AG10803 (cell line): ENCODE data around the gene FTSJ3.

Source experiments
- DNase-seq: peaks from one replicate; pipeline ENCODE4 v3.0.0; 2010; ENCODE audit warnings: low read depth
- H3K4me3 ChIP-seq: 2 replicates; pipeline ENCODE4 v1.5.1; 2011; ENCODE audit warnings: mild to moderate bottlenecking, low read length, control low read depth
- TF ChIP-seq, protein P1 (sequence below): conservative IDR thresholded peaks from 2 replicates; pipeline ENCODE4 v1.5.1; 2011; ENCODE audit warnings: mild to moderate bottlenecking, low read length, control low read depth, inconsistent platforms

FTSJ3 gene

DNA sequence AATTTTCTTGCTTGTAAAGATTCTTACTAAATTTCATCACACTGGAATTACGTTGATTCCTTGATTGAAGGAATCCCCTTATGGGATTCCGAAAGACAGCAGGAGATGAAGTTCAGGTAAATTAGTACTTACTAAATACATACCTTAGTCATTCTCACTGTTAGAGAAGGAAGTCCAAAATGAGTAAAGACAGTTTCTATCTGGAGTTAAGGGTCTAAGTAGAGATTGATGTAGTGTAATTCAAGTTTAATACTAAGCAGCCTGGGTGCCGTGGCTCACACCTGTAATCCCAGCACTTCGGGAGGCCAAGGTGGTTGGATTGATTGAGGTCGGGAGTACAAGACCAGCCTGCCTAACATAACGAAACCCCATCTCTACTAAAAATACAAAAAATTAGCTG is 43.9 kb downstream of the FTSJ3 start:
- DNase-seq: no peak
- H3K4me3 ChIP-seq: no peak overlapping the region
- TF ChIP-seq, protein P1, sequence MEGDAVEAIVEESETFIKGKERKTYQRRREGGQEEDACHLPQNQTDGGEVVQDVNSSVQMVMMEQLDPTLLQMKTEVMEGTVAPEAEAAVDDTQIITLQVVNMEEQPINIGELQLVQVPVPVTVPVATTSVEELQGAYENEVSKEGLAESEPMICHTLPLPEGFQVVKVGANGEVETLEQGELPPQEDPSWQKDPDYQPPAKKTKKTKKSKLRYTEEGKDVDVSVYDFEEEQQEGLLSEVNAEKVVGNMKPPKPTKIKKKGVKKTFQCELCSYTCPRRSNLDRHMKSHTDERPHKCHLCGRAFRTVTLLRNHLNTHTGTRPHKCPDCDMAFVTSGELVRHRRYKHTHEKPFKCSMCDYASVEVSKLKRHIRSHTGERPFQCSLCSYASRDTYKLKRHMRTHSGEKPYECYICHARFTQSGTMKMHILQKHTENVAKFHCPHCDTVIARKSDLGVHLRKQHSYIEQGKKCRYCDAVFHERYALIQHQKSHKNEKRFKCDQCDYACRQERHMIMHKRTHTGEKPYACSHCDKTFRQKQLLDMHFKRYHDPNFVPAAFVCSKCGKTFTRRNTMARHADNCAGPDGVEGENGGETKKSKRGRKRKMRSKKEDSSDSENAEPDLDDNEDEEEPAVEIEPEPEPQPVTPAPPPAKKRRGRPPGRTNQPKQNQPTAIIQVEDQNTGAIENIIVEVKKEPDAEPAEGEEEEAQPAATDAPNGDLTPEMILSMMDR: no peak

DNA sequence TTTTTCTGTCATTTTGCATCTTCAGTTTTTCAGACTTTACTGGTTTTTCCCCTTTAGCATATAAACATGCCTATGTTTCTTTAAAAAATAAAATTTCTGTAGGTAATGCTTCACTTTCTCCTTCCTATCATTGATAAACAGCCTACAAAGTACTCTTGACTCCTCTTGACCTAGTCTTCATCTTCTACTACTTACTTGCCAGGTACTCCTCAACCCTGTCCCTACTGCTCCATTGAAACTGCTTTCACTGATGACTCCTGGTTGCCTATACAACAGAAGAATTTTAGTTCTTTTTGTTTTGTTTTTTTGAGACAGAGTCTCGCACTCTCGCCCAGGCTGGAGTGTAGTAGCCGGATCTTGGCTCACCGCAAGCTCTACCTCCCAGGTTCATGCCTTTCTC is 46.5 kb downstream of the FTSJ3 start:
- H3K4me3 ChIP-seq: no peak overlapping the region
- DNase-seq: no peak
- TF ChIP-seq, protein P1: no peak

DNA sequence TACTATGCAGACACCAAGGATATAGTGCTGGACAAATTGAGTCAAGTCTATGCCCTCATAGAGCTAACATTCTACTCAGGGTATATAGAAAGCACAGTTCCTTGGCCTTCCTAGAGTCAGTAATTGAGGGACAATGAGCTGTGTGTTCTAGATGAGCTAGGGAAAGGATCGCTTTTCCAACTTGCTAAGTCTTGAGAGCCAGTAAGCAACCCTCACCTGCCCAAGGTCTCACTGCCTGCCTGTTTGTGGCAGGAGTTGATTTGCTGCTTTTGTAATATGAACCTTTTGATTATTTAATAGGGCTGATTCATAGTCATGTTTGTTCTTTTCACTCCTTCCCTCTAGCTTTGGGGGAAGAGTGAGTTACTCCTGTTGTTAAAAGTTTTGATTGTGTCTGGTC is 47.0 kb downstream of the FTSJ3 start:
- TF ChIP-seq, protein P1: no peak
- no peak overlapping the region for H3K4me3 ChIP-seq
- no peak for DNase-seq

DNA sequence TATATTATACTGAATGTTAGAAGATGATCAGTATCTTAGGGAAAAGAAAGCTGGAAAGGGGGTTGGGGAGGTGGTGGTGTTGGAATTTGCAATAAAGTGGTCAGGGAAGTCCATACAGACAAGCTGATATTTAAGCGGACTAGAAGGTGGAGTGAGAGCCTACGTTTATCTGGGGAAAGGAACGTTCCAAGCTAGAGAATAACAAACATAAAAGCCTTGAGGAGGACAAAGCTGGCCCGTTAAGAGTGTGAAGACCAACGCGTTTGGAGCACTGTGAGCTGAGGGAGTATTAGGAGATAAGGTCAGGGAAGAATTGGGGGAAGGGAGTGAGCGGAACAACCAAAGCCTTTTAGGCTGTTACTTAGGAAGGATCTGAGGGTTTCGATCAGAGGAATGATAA is 52.0 kb downstream of the FTSJ3 start:
- no peak for DNase-seq
- TF ChIP-seq, protein P1: no peak
- H3K4me3 ChIP-seq: peak overlapping the region; percentile 74

DNA sequence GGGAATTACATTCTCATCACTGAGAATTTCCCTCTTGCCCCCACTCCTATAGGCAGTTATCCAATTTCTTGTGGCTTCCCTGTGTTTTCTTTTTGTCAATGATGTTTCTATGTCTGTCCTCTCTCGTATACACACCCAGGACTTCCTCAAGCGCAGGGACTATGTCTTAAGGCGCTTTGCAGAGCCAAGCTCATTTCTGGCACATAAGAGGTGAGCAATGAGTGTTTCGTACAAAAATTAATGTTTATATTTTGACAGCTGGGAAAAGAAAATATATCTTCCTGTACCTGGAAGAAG is 52.5 kb downstream of the FTSJ3 start:
- peak overlapping the region; percentile 74 for H3K4me3 ChIP-seq
- peak; percentile 17 for DNase-seq
- TF ChIP-seq, protein P1: no peak

DNA sequence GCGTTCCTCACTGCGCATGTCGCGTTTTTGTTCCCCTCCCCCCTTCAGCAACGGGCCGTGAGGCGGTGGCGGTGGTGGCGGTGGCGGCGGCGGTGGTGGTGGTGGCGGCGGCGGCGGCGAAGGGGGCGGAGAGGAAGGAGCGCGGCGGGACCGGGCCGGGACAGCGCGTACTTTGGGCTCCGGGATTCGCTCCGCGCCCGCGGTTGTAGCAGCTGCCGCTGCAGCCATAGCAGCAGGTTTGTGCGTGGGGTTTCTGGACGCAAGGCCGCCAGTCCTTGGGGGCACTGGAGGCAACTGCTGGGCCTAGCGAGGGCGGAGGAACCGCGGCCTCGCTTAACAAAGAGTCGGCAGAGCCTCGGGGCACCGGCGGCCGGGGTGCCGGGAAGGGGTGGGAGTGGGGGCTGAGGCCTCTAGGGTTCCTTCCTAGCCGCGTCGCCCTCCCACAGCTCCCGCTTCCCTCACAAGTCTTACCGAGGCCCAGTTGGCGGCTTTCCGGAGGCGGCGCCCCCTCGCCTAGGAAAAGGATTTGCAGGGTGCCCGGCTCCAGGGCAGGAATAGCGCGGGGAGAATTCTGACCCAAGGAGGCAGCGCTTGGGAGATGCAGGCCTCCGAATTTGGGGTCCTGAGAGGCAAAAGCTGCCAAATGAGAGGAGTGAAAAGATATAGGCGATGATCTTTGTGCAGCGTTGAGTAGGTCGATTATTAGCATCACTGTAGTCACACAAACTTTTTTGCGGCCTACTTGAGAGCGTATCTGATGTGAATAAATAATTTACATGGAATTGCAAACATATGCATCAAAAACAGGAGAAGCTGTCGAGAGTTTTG is 53.1 kb downstream of the FTSJ3 start, which contains the start of gene DDX42:
Gene DDX42 (plus strand): TSS at position 30 of the 828 bp plus-strand sequence. CDS start 12,880 bp downstream, outside the sequence.
- TF ChIP-seq, protein P1: no peak
- peak; percentile 65 for DNase-seq
- peak within 1 kb of the TSS; percentile 94 for H3K4me3 ChIP-seq

DNA sequence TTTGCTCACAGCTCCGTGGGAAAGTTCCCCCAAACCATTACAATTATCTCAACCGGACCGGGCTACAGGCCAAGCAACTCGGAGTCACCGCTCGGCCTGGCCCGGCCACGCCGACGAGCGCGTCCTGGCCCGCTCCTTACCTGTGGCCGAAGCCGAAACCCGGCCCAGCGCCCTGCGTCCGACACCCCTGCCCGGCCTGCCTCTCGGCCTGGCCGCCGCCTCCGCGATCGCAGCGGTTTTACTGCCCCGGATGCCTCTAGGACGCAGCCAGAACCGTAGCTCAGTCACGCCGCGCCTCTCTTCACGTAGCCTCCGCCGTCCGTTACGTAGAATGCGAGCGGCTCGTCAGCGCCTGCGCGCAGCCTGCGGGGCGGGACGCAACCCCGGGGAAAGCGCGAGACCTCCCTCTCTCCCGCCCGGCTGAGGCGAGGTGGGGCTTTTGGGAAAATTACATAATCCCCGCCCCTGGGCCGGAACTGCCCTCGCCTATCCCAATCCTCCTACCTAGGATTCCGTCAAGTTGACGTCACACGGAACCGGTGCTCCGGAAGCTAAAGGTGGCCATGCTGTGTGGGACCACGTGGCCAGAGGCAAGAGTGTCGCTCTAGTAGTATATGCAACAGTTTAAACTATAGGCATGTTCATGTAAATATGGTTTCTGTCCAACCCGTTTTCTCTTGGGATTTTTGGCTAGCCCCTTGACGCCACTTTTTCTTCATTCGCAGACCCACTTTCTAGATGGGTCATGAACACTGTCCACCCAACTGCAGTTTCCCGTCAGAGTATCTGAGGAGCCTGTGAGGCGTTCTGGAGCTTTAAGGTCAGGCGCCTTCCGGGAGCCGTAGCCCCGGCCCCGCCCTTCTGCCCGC is 54.0 kb downstream of the FTSJ3 start, which contains the start of gene CCDC47:
Gene CCDC47 (minus strand): TSS at position 326 of the 869 bp plus-strand sequence. CDS start 7,422 bp downstream, outside the sequence.
- DNase-seq: peak; percentile 99
- TF ChIP-seq, protein P1: no peak
- peak within 1 kb of the TSS; percentile 94 for H3K4me3 ChIP-seq
